Measurements from ENCODE around the gene CAPN7. TPM values are rescaled to one million over a fixed set of nuclear protein-coding genes. Genes with fewer than 3 reads are reported as not detected.
"Not testable (repeated sequence)": the region's sequence is repeated elsewhere in the genome, so short reads cannot be mapped to it uniquely, and the experiment has no call there.

Gene CAPN7
- 49.5 and 49.9 TPM in 2 replicates for total RNA-seq
- long read RNA-seq, full-length matches to known transcripts = 23 of 44 reads
- long read RNA-seq, partial matches to known transcripts = 13 of 44 reads
- long read RNA-seq, other reads (novel, unspliced or antisense) = 8 of 44 reads

DNA sequence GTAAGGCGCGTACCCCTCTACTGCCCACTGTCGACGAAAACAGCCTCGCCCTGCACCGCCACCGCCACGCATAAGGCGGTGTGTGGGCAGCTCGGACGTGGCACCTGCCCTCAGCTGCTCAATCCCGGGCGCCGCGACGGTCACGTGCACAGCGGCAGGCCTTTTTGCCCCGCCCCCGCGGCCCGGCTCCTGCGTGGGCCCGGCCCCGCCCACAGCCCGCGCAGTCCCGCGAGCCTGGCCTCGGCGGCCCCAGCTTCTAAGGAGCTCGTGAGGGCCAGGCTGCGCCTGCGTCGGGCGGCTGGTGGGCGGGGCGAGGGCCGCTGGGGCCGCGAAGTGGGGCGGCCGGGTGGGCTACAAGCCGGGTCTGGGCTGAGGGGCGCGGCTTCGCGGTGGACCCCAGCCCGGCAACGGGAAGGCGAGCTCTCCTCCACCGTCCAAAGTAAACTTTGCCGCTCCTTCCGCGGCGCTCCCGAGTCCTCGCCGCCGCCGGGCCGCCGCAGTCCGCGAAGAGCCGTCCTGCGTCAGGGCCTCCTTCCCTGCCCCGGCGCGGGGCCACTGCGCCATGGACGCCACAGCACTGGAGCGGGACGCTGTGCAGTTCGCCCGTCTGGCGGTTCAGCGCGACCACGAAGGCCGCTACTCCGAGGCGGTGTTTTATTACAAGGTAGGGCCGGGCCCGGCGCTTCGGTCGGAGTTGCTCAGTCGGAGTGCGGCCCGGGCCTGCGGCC, at the start of gene CAPN7:
Gene CAPN7, plus strand, starts transcription at position 313 of the 728 bp plus-strand sequence. Its CDS starts 250 bp downstream, at position 563.
- H3K4me1 Mint-ChIP-seq (ENCODE audit: unreplicated experiment) = peaks cover 27% of the 10 kb centered on the region
- DNase-seq (ENCODE audit: extremely low spot score, unreplicated experiment) = peak; percentile 99
- H3K27ac Mint-ChIP-seq (ENCODE audit: unreplicated experiment) = peak within 1 kb of the TSS; percentile 93
- TF ChIP-seq, protein P1, sequence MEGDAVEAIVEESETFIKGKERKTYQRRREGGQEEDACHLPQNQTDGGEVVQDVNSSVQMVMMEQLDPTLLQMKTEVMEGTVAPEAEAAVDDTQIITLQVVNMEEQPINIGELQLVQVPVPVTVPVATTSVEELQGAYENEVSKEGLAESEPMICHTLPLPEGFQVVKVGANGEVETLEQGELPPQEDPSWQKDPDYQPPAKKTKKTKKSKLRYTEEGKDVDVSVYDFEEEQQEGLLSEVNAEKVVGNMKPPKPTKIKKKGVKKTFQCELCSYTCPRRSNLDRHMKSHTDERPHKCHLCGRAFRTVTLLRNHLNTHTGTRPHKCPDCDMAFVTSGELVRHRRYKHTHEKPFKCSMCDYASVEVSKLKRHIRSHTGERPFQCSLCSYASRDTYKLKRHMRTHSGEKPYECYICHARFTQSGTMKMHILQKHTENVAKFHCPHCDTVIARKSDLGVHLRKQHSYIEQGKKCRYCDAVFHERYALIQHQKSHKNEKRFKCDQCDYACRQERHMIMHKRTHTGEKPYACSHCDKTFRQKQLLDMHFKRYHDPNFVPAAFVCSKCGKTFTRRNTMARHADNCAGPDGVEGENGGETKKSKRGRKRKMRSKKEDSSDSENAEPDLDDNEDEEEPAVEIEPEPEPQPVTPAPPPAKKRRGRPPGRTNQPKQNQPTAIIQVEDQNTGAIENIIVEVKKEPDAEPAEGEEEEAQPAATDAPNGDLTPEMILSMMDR (IDR thresholded peaks at IDR 0.05) = peak; percentile 55
- no peaks in the 10 kb centered on the region for H3K9me3 Mint-ChIP-seq (ENCODE audit: unreplicated experiment)
- no peaks in the 10 kb centered on the region for H3K27me3 Mint-ChIP-seq (ENCODE audit: unreplicated experiment)
- peaks cover 4% of the 10 kb centered on the region for H3K36me3 Mint-ChIP-seq (ENCODE audit: unreplicated experiment)
- H3K4me3 Mint-ChIP-seq (ENCODE audit: unreplicated experiment) = peak within 1 kb of the TSS; percentile 87

DNA sequence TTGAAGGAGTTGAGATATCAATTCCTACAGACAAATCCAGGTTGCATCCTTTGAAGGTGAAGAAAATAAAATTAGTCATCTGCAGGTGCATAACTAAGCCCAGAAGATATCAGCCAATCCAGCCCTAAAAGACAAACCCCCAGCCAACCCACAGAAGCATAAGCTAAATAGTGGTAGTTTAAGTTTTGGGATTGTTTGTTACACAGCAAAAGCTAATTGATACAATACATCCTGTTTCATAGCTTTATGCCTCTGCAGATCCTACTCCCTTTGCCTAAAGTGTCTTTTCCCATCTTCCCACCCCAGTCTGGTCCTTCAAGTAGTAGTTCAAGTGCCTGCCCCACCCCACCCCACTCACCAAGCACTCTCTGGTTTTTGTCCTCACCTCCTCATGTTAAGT, 48.6 kb upstream of the CAPN7 start:
- H3K27ac Mint-ChIP-seq (ENCODE audit: unreplicated experiment) = no peak overlapping the region
- no peaks in the 10 kb centered on the region for H3K9me3 Mint-ChIP-seq (ENCODE audit: unreplicated experiment)
- H3K27me3 Mint-ChIP-seq (ENCODE audit: unreplicated experiment) = peaks cover 58% of the 10 kb centered on the region
- DNase-seq (ENCODE audit: extremely low spot score, unreplicated experiment) = no peak
- no peak overlapping the region for H3K4me3 Mint-ChIP-seq (ENCODE audit: unreplicated experiment)
- TF ChIP-seq, protein P1 (IDR thresholded peaks at IDR 0.05) = no peak
- H3K36me3 Mint-ChIP-seq (ENCODE audit: unreplicated experiment) = no peaks in the 10 kb centered on the region
- no peaks in the 10 kb centered on the region for H3K4me1 Mint-ChIP-seq (ENCODE audit: unreplicated experiment)

DNA sequence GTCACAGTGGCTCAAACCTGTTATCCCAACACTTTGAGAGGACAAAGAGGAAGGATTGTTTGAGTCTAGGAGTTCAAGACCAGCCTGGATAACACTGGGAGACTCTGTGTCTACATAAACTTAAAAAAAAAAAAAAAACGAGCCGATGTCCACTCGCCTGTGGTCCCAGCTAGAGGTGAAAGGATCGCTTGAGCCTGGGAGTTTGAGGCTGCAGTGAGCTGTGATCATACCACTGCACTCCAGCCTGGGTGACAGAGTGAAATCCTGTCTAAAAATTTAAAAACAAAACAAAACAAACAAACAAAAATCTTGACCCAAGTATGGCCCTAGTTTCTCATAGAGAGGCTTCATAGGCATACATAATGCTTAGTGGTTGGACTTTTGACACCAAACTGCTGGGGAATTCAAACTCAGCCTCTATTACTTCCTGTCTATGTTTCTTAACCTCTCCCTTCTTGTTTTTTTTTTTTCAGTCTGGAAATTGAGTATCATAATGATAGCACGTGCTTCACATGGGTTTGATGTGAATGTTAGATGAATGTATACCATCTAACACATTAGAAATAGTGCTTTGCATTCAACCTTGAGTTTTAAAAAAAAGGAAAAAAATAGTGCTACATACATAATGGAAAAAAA, 46.4 kb upstream of the CAPN7 start:
- Mint-ChIP-seq H3K4me3 (ENCODE audit: unreplicated experiment) (no peak overlapping the region), H3K4me1 (ENCODE audit: unreplicated experiment) (peaks cover 3% of the 10 kb centered on the region), H3K27ac (ENCODE audit: unreplicated experiment) (no peak overlapping the region), H3K36me3 (ENCODE audit: unreplicated experiment) (no peaks in the 10 kb centered on the region), H3K9me3 (ENCODE audit: unreplicated experiment) (no peaks in the 10 kb centered on the region), H3K27me3 (ENCODE audit: unreplicated experiment) (peaks cover 43% of the 10 kb centered on the region)
- TF ChIP-seq, protein P1 (IDR thresholded peaks at IDR 0.05) = no peak
- no peak for DNase-seq (ENCODE audit: extremely low spot score, unreplicated experiment)

DNA sequence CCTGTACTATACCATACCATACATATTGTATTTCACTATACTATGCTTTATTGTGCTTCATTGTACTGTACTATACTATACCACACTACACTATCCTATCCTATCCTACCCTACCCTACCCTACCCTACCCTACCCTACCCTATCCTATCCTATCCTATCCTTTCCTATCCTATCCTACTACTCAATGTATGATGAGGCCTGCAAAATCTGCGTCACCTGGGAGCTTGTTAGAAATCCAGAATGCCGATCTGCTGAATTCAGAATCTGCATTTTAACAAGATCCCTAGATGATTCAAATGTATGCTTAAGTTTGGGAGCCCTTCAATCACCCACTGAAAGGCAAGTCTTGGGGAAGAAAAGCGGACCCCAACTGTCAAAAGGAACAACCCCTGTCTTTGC, 45.4 kb upstream of the CAPN7 start:
- peaks cover 38% of the 10 kb centered on the region for H3K27me3 Mint-ChIP-seq (ENCODE audit: unreplicated experiment)
- TF ChIP-seq, protein P1 (IDR thresholded peaks at IDR 0.05) = no peak
- H3K4me1 Mint-ChIP-seq (ENCODE audit: unreplicated experiment) = peaks cover 3% of the 10 kb centered on the region
- no peak for DNase-seq (ENCODE audit: extremely low spot score, unreplicated experiment)
- H3K4me3 Mint-ChIP-seq (ENCODE audit: unreplicated experiment) = no peak overlapping the region
- H3K27ac Mint-ChIP-seq (ENCODE audit: unreplicated experiment) = no peak overlapping the region
- no peaks in the 10 kb centered on the region for H3K36me3 Mint-ChIP-seq (ENCODE audit: unreplicated experiment)
- H3K9me3 Mint-ChIP-seq (ENCODE audit: unreplicated experiment) = no peaks in the 10 kb centered on the region

DNA sequence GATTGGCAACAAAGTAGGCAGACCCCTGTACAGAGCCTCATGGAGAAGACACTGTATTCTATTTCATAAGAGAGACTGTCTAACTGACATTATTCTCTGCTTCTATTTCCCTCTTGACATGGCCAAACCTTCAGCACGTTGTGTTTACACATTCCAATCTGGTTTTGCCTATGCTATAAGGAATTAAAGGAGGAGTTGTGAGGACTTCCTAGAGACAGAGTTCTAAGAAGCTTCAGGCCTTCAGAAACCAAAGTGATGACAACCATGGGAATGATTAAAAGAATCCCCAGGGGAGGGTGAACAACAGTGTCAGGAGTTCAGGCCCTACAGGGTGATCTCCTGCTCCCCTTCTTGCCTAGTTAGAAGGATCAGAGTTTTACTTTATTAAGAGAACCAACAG, 44.9 kb upstream of the CAPN7 start:
- Mint-ChIP-seq H3K4me3 (ENCODE audit: unreplicated experiment) (no peak overlapping the region), H3K9me3 (ENCODE audit: unreplicated experiment) (no peaks in the 10 kb centered on the region), H3K27ac (ENCODE audit: unreplicated experiment) (no peak overlapping the region), H3K36me3 (ENCODE audit: unreplicated experiment) (no peaks in the 10 kb centered on the region), H3K4me1 (ENCODE audit: unreplicated experiment) (peaks cover 3% of the 10 kb centered on the region), H3K27me3 (ENCODE audit: unreplicated experiment) (peaks cover 33% of the 10 kb centered on the region)
- TF ChIP-seq, protein P1 (IDR thresholded peaks at IDR 0.05) = no peak
- no peak for DNase-seq (ENCODE audit: extremely low spot score, unreplicated experiment)

DNA sequence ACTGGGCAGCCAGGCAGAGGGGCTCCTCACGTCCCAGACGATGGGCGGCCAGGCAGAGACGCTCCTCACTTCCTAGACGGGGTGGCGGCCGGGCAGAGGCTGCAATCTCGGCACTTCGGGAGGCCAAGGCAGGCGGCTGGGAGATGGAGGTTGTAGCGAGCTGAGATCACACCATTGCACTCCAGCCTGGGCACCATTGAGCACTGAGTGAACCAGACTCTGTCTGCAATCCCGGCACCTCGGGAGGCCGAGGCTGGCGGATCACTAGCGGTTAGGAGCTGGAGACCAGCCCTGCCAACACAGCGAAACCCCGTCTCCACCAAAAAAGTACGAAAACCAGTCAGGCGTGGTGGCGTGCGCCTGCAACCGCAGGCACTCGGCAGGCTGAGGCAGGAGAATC, 42.4 kb upstream of the CAPN7 start:
- H3K27ac Mint-ChIP-seq (ENCODE audit: unreplicated experiment); H3K36me3 Mint-ChIP-seq (ENCODE audit: unreplicated experiment); H3K4me1 Mint-ChIP-seq (ENCODE audit: unreplicated experiment); H3K9me3 Mint-ChIP-seq (ENCODE audit: unreplicated experiment); H3K4me3 Mint-ChIP-seq (ENCODE audit: unreplicated experiment); DNase-seq (ENCODE audit: extremely low spot score, unreplicated experiment): not testable (repeated sequence)
- H3K27me3 Mint-ChIP-seq (ENCODE audit: unreplicated experiment) = peaks cover 35% of the 10 kb centered on the region
